Measurements from ENCODE around the gene ZNF670. TPM values are rescaled to one million over a fixed set of nuclear protein-coding genes. Genes with fewer than 3 reads are reported as not detected.

Gene ZNF670
- total and polyA plus RNA-seq, 9 of the 15 experiments (the other 6 are each of a cell fraction or from before 2014, with no cell fraction given): 7.1 to 23.4 (median 11.8) TPM

GRCh38 chr1:247110627-247111258, 32.1 kb upstream of the ZNF670 start (continued):
- TF ChIP-seq HNRNPUL1 (IDR thresholded peaks at IDR 0.05; ENCODE audit: low read length) (no peak), POLR3G (IDR thresholded peaks at IDR 0.05; ENCODE audit: extremely low read depth, insufficient read length, insufficient replicate concordance) (no peak), HIVEP1 (CRISPR knock-in tag; IDR thresholded peaks at IDR 0.05) (no peak), CBX8 (IDR thresholded peaks at IDR 0.05; ENCODE audit: borderline replicate concordance, extremely low read depth, low read depth, low read length, poor library complexity, severe bottlenecking) (no peak), RB1 (IDR thresholded peaks at IDR 0.05; ENCODE audit: low read depth) (no peak), MITF (IDR thresholded peaks at IDR 0.05) (0 out of 2 replicates have a peak, but pooled peaks have one; percentile 21), COPS2 (conservative IDR thresholded peaks at IDR 0.05) (no peak), MCM7 (IDR thresholded peaks at IDR 0.05) (no peak), CREB3L1 (IDR thresholded peaks at IDR 0.05; ENCODE audit: borderline replicate concordance, low read depth) (0 out of 2 replicates have a peak, but pooled peaks have one; percentile 27), IRF9 (tag; IDR thresholded peaks at IDR 0.05) (no peak), CREB3 (tag; conservative IDR thresholded peaks at IDR 0.05; ENCODE audit: low read depth) (no peak), ZC3H11A (IDR thresholded peaks at IDR 0.05; ENCODE audit: low read depth, low read length) (no peak), ZNF431 (CRISPR knock-in tag; IDR thresholded peaks at IDR 0.05) (no peak), PHB2 (IDR thresholded peaks at IDR 0.05; ENCODE audit: low read depth) (no peak), DDX20 (tag; IDR thresholded peaks at IDR 0.05; ENCODE audit: low read depth) (no peak), HNRNPH1 (optimal IDR thresholded peaks at IDR 0.05; ENCODE audit: low read depth, low read length) (no peak), MNT (conservative IDR thresholded peaks at IDR 0.05) (0 out of 4 replicates have a peak, but pooled peaks of 1 of the 2 experiments have one; percentile 29), NFXL1 (CRISPR knock-in tag; IDR thresholded peaks at IDR 0.05) (no peak), ZNF77 (CRISPR knock-in tag; IDR thresholded peaks at IDR 0.05) (no peak), ZBTB12 (CRISPR knock-in tag; IDR thresholded peaks at IDR 0.05) (no peak)

All from K562 (cell line).